Testis (tissue), 2 donors: ENCODE results near the gene TMIE.

Experiments used
- POLR2A ChIP-seq: fragments of 450-650 bp; IDR thresholded peaks from one replicate; pipeline ENCODE4 v1.6.1; 2017; ENCODE audit warnings: antibody characterized with exemption, mild to moderate bottlenecking, moderate library complexity
- TF ChIP-seq, protein P1 (sequence below), 3 experiments: fragments of 450-650 bp in 2 of 3; fragments of 200-600 bp in 1 of 3; sonication (generic) in 1 of 3; IDR thresholded peaks; one replicate each; pipeline ENCODE4 v1.5.1; 2016 to 2019; ENCODE audit warnings: antibody characterized with exemption in 3 of 3, mild to moderate bottlenecking in 2 of 3, moderate library complexity in 1 of 3

DNA sequence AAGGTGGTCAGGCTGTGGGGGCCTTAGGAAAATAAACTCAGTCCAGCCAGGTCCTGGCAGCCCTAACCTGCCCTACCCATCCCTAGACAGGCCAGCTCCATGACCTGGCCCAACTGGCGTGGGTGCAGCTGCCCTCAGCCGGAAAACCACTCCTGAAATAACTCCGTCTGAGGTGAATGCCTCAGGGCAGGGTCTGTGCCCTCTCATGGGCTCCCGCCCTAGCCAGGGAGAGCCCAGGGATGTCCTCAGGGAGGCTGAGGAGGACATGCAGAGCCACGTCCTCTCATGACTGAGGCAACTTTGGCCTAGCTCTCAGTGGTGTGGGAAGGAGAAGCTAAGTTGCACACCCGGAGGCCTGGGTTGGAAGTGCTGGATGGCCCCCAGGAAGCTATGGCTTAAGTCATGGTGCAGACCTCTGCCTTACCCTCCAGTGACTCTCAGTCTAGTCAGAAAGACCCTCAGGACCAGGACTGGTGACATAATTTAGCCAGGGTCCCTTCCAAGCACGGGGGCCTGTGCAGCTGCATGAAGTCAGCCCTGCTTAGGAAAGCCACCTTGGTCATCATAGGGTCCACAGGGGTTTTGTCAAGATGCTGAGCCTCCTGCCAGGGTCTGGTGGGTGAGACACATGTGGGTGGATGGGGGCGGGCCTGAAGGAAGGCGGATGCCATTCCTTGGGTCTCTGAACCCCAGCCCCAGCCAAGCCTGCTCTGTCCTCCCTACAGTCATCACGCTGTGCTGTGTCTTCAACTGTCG, 7.4 kb downstream of the TMIE start:
- TF ChIP-seq, protein P1, sequence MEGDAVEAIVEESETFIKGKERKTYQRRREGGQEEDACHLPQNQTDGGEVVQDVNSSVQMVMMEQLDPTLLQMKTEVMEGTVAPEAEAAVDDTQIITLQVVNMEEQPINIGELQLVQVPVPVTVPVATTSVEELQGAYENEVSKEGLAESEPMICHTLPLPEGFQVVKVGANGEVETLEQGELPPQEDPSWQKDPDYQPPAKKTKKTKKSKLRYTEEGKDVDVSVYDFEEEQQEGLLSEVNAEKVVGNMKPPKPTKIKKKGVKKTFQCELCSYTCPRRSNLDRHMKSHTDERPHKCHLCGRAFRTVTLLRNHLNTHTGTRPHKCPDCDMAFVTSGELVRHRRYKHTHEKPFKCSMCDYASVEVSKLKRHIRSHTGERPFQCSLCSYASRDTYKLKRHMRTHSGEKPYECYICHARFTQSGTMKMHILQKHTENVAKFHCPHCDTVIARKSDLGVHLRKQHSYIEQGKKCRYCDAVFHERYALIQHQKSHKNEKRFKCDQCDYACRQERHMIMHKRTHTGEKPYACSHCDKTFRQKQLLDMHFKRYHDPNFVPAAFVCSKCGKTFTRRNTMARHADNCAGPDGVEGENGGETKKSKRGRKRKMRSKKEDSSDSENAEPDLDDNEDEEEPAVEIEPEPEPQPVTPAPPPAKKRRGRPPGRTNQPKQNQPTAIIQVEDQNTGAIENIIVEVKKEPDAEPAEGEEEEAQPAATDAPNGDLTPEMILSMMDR (IDR thresholded peaks at IDR 0.05) = no peak
- TF ChIP-seq POLR2A = no peak
